HL-60 (cell line): ENCODE measurements around the gene DNASE1L1.

Experiments
- DNase-seq, 2 experiments: peaks; one replicate each; pipeline ENCODE4 v3.0.0-alpha.2; 2010 to 2020; ENCODE audit warnings: low read depth in 1 of 2, low spot score in 1 of 2
- H3K27ac ChIP-seq: fragments of 250-450 bp; sonication (Bioruptor Pico); replicated peaks from 2 replicates; pipeline ENCODE4 v1.5.1; 2020; ENCODE audit warnings: mild to moderate bottlenecking, moderate library complexity
- H3K27me3 ChIP-seq: fragments of 250-450 bp; sonication (Bioruptor Pico); 2 replicates; pipeline ENCODE4 v1.5.1; 2021; ENCODE audit warnings: mild to moderate bottlenecking, moderate library complexity; ENCODE audit not compliant: insufficient read depth, poor library complexity, severe bottlenecking
- H3K4me3 ChIP-seq: replicated peaks from 2 replicates; pipeline ENCODE4 v1.5.1; 2011; ENCODE audit warnings: mild to moderate bottlenecking, control low read depth, low read length; ENCODE audit not compliant: insufficient read depth
- CTCF ChIP-seq: IDR thresholded peaks from one replicate; pipeline ENCODE4 v1.5.1; 2011; ENCODE audit warnings: low read length, control low read depth, inconsistent platforms; ENCODE audit not compliant: insufficient read depth
- GABPA ChIP-seq: IDR thresholded peaks from 2 replicates; pipeline ENCODE4 v1.6.1; 2012; ENCODE audit warnings: low read depth
- POLR2AphosphoS5 ChIP-seq: IDR thresholded peaks from 2 replicates; pipeline ENCODE4 v1.6.1; 2012; ENCODE audit warnings: low read depth
- SPI1 ChIP-seq: IDR thresholded peaks from 2 replicates; pipeline ENCODE4 v1.6.1; 2012; ENCODE audit warnings: low read depth, mild to moderate bottlenecking, borderline replicate concordance
- TF ChIP-seq, protein P1 (sequence below): IDR thresholded peaks from 2 replicates; pipeline ENCODE4 v1.6.1; 2012; ENCODE audit warnings: low read depth; ENCODE audit not compliant: insufficient replicate concordance

The DNASE1L1 gene

DNA sequence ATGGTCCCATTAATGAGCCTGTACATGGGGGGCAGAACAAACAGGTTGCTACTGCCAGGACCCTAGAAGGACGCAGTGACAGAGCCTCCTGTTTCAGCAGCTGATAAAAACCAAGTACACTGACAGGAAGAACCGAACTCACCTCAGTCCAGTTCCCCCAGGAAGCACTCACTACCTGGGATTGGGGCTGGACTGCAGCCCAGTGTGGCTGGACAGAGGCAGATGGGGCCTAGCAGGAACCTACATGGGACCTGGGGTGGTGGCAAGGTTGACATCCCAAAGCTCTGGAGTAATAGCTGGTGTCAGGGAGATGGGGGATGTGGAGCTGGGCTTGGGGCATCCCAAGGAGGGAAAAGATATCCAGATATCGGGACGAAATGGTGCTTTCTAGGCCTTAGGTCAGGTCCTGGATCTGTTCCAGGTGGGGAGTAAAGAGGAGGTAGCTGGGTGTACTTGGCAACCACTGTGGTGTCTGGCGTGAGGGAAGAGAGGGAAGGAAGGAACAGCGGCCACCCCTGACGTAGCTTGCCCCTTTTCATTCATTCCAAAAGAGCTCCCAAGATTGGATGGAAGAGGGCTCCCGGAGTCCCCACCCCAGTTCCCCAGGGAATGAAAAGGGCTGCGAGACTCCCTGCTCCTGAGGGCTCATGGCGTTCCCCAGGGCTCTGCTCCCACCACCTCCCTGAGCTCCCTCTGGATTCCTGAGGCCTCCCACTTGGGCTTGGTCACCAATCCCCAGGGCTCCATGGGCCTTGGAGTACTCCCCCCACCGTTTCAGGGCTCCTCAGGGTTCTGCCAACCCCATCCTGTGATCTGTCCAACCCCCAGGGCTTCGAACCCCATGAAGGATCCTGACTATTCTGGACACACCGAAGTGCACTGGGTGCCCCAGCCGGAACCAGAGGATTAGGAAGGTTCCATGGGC lies 25.4 kb downstream of the DNASE1L1 start:
- TF ChIP-seq SPI1 (no peak), GABPA (no peak), POLR2AphosphoS5 (no peak), CTCF (no peak)
- TF ChIP-seq, protein P1, sequence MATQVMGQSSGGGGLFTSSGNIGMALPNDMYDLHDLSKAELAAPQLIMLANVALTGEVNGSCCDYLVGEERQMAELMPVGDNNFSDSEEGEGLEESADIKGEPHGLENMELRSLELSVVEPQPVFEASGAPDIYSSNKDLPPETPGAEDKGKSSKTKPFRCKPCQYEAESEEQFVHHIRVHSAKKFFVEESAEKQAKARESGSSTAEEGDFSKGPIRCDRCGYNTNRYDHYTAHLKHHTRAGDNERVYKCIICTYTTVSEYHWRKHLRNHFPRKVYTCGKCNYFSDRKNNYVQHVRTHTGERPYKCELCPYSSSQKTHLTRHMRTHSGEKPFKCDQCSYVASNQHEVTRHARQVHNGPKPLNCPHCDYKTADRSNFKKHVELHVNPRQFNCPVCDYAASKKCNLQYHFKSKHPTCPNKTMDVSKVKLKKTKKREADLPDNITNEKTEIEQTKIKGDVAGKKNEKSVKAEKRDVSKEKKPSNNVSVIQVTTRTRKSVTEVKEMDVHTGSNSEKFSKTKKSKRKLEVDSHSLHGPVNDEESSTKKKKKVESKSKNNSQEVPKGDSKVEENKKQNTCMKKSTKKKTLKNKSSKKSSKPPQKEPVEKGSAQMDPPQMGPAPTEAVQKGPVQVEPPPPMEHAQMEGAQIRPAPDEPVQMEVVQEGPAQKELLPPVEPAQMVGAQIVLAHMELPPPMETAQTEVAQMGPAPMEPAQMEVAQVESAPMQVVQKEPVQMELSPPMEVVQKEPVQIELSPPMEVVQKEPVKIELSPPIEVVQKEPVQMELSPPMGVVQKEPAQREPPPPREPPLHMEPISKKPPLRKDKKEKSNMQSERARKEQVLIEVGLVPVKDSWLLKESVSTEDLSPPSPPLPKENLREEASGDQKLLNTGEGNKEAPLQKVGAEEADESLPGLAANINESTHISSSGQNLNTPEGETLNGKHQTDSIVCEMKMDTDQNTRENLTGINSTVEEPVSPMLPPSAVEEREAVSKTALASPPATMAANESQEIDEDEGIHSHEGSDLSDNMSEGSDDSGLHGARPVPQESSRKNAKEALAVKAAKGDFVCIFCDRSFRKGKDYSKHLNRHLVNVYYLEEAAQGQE, result no peak
- peak overlapping the region; percentile 55 for H3K27ac ChIP-seq
- DNase-seq, result no peak
- no peak overlapping the region for H3K4me3 ChIP-seq
- no peaks in the 10 kb centered on the region for H3K27me3 ChIP-seq

GRCh38 chrX:154382483-154383069 lies 26.5 kb downstream of the DNASE1L1 start:
- TF ChIP-seq, protein P1, result no peak
- no peak for TF ChIP-seq SPI1
- no peak for TF ChIP-seq GABPA
- TF ChIP-seq POLR2AphosphoS5, result no peak
- TF ChIP-seq CTCF, result no peak
- no peak overlapping the region for H3K27ac ChIP-seq
- no peak for DNase-seq
- H3K27me3 ChIP-seq, result no peaks in the 10 kb centered on the region
- H3K4me3 ChIP-seq, result no peak overlapping the region

GRCh38 chrX:154381271-154381670 lies 27.8 kb downstream of the DNASE1L1 start:
- H3K27me3 ChIP-seq, result no peaks in the 10 kb centered on the region
- no peak for TF ChIP-seq POLR2AphosphoS5
- no peak for TF ChIP-seq GABPA
- TF ChIP-seq, protein P1, result no peak
- no peak for TF ChIP-seq SPI1
- TF ChIP-seq CTCF, result no peak
- no peak for DNase-seq
- no peak overlapping the region for H3K27ac ChIP-seq
- no peak overlapping the region for H3K4me3 ChIP-seq
